Kidney epithelial cell (primary cell): ENCODE measurements around the gene CACNB1. TPM values are rescaled to one million over a fixed set of nuclear protein-coding genes. Genes with fewer than 3 reads are reported as not detected.

ENCODE experiments used
- DNase-seq: peaks from one replicate; pipeline ENCODE4 v3.0.0-alpha.2; 2010; ENCODE audit warnings: low read depth
- H3K27me3 ChIP-seq: 2 replicates; pipeline ENCODE4 v1.6.0; 2011; ENCODE audit warnings: low read length; ENCODE audit not compliant: control insufficient read depth, insufficient read depth
- H3K36me3 ChIP-seq: 2 replicates; pipeline ENCODE4 v1.5.1; 2011; ENCODE audit warnings: low read length; ENCODE audit not compliant: control insufficient read depth, insufficient read depth
- H3K4me3 ChIP-seq: 2 replicates; pipeline ENCODE4 v1.5.1; 2011; ENCODE audit warnings: low read depth, mild to moderate bottlenecking, control low read depth, low read length
- CTCF ChIP-seq: IDR thresholded peaks from 2 replicates; pipeline ENCODE4 v1.5.1; 2011; ENCODE audit warnings: mild to moderate bottlenecking, moderate library complexity, low read length, control low read depth, inconsistent platforms; ENCODE audit not compliant: insufficient read depth, poor library complexity, severe bottlenecking
- total RNA-seq: library from RNA; depleted of rRNA; stranded (reverse); fragments of >200 nt; gene quantifications from 2 replicates; pipeline ENCODE4 v1.2.3, GENCODE V29; 2015

Gene CACNB1
- total RNA-seq, 1 donor from 2014 or later, result 6.0 TPM

- DNase-seq, result no peak
- H3K4me3 ChIP-seq, result peak overlapping the region; percentile 79
- H3K27me3 ChIP-seq, result peaks cover 36% of the 10 kb centered on the region
- no peak for TF ChIP-seq CTCF
- H3K36me3 ChIP-seq, result no peaks in the 10 kb centered on the region
Measured at GRCh38 chr17:39153599-39154051, 43.8 kb downstream of the CACNB1 start.

- Histone ChIP-seq H3K27me3 (peaks cover 38% of the 10 kb centered on the region), H3K36me3 (no peaks in the 10 kb centered on the region), H3K4me3 (peak overlapping the region; percentile 32)
- TF ChIP-seq CTCF, result no peak
- no peak for DNase-seq
Measured at GRCh38 chr17:39151943-39152818, 45.3 kb downstream of the CACNB1 start.

- H3K36me3 ChIP-seq, result no peaks in the 10 kb centered on the region
- H3K4me3 ChIP-seq, result peak within 1 kb of the TSS; percentile 32
- no peak for DNase-seq
- H3K27me3 ChIP-seq, result peaks cover 34% of the 10 kb centered on the region
- no peak for TF ChIP-seq CTCF
Measured at GRCh38 chr17:39151150-39151942, 46.1 kb downstream of the CACNB1 start, which contains the start of gene PLXDC1. Gene PLXDC1, minus strand, starts transcription at chr17:39151637. Its CDS starts 200 bp downstream, at chr17:39151437.

GRCh38 chr17:39150795-39151149 lies 46.7 kb downstream of the CACNB1 start:
- no peak for TF ChIP-seq CTCF
- DNase-seq, result no peak
- Histone ChIP-seq H3K36me3 (no peaks in the 10 kb centered on the region), H3K27me3 (peaks cover 34% of the 10 kb centered on the region), H3K4me3 (no peak overlapping the region)

GRCh38 chr17:39150104-39150634 lies 47.3 kb downstream of the CACNB1 start:
- Histone ChIP-seq H3K36me3 (no peaks in the 10 kb centered on the region), H3K27me3 (peaks cover 32% of the 10 kb centered on the region), H3K4me3 (no peak overlapping the region)
- no peak for DNase-seq
- no peak for TF ChIP-seq CTCF
